ENCODE results near the gene SKI. TPM values are rescaled to one million over a fixed set of nuclear protein-coding genes. Genes with fewer than 3 reads are reported as not detected.

Gene SKI
- total RNA-seq, 1 donor from 2014 or later, result 53.8 TPM

DNA sequence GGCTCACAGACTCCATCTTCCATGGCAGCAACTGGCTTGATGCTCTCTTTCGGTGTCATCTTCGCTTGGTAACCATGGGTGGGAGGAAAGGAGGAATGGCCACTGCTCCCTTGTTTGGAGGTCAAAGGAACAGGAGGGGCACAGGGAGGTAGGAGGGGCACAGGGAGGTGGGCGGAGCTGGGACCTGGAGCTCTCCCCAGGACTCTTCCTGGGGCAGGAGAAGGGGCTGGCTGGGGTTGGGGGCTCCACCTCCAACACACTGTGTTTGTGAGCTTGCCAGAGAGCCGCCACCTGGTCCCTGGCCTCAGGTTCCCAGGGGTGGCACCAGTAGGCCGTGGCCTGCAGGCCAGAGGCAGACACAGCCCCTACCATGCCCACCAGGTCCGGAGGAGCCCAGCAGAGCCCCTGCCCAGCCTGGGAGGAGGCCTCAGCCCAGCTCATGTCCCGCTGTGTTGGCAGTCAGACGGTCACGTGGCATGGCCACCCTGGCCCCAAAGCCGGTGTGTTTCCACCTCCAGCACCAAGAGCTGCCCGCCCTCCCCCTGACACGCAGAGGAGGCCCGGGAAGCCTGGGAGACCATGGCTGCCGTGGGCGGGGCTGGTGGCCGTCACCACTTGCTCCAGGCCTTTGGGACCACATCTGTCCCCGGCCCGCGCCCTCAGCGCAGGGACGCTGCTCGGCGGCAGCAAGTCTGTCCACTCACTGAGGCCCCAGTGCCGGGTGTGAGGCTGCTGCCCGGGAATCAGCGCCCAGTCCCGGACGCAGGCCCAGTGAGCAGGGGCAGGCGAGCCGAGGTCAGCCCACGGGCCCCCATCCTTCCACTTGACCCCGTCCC, 89.3 kb downstream of the SKI start:
- intact Hi-C loops (cut with DNase I), result loop anchor here (1.0 kb wide), 1 partner anchor 89 kb away; the partner anchor contains the start of gene SKI
- Histone ChIP-seq H3K36me3 (no peaks in the 10 kb centered on the region), H3K4me3 (no peak overlapping the region), H3K4me1 (peaks cover 72% of the 10 kb centered on the region), H3K9me3 (no peaks in the 10 kb centered on the region), H3K27me3 (no peaks in the 10 kb centered on the region), H3K27ac (peak overlapping the region; percentile 16)
- TF ChIP-seq POLR2A (IDR thresholded peaks at IDR 0.05) (no peak), POLR2AphosphoS5 (IDR thresholded peaks at IDR 0.05; ENCODE audit: insufficient read depth in 1 of 2, low read depth in 1 of 2) (no peak)
- TF ChIP-seq, protein P1, sequence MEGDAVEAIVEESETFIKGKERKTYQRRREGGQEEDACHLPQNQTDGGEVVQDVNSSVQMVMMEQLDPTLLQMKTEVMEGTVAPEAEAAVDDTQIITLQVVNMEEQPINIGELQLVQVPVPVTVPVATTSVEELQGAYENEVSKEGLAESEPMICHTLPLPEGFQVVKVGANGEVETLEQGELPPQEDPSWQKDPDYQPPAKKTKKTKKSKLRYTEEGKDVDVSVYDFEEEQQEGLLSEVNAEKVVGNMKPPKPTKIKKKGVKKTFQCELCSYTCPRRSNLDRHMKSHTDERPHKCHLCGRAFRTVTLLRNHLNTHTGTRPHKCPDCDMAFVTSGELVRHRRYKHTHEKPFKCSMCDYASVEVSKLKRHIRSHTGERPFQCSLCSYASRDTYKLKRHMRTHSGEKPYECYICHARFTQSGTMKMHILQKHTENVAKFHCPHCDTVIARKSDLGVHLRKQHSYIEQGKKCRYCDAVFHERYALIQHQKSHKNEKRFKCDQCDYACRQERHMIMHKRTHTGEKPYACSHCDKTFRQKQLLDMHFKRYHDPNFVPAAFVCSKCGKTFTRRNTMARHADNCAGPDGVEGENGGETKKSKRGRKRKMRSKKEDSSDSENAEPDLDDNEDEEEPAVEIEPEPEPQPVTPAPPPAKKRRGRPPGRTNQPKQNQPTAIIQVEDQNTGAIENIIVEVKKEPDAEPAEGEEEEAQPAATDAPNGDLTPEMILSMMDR (IDR thresholded peaks at IDR 0.05), result no peak
- no peak for DNase-seq (ENCODE audit: extremely low spot score in 2 of 2)

DNA sequence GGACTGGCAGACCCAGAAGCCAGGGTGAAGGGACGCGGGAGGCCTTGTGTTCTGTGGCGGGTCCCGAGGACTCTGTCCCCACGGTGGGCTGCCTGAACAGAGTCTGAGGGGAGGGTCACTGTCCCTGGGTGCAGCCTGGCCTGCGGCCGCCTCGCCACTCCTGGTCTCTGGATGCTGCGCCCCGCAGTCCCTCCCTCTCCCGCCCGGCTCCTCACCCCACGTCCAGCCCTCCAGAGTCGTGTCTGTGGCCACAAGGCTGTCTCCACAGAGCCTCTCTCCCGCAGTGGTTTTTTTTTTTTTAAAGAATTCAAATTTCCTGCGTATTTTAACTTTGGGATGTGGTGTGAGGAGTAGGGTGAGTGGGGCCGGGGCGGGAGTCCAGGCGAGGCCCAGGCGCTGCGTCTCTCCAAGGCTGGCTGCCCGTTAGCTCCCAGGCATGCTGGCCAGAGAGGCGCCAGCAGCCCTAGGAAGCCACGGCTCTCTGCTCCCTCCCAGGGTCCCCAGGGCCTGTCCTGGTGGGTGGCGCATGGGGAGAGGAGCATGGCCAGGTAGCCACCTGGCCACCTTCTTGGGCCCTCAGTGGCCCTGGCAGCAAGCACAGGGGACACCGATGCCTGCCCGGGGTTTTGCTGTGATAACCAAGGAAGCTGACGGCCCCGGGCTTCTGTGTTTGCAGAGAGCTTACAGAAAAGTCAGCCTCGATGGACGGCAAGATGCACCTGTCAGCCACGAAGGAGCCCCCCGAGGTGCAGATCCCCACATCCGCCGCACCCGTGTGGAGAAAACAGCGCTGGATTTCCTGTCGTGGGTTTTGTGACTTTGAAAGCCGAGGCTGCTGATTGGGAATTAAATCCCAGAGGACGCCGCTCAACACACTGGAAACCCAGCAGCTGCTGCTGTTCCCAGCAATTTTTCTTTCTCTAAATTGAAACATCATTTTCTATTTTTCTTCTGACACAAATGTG, 90.5 kb downstream of the SKI start:
- TF ChIP-seq POLR2AphosphoS5 (IDR thresholded peaks at IDR 0.05; ENCODE audit: insufficient read depth in 1 of 2, low read depth in 1 of 2) (no peak), POLR2A (IDR thresholded peaks at IDR 0.05) (no peak)
- TF ChIP-seq, protein P1 (IDR thresholded peaks at IDR 0.05), result no peak
- Histone ChIP-seq H3K4me1 (peaks cover 67% of the 10 kb centered on the region), H3K4me3 (no peak overlapping the region), H3K27me3 (no peaks in the 10 kb centered on the region), H3K27ac (peak overlapping the region; percentile 16), H3K9me3 (no peaks in the 10 kb centered on the region), H3K36me3 (no peaks in the 10 kb centered on the region)
- DNase-seq (ENCODE audit: extremely low spot score in 2 of 2), result no peak
- intact Hi-C loops (cut with DNase I), result loop anchor here (1.0 kb wide), 1 partner anchor 90 kb away; the partner anchor contains the start of gene SKI

DNA sequence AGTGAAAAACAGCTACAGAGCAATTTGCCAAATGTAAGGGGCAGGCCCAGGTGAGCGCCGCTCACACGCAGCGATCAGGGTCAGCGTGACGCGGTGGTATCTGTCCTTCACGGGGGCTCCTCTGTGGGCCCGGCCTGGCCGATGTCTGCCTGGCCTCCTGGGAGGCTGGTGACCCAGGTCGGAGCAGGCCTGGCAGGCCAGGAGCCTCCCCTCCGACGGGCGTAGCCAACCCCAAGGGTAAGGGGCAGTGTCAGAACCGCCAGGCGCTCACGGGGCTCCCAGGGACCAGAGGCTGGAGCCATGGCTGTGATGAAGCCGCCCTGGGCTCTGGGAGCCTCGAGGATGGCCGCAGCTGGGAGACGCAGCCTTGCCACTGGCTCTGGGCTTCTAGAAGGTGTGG, 91.2 kb downstream of the SKI start:
- no peaks in the 10 kb centered on the region for H3K9me3 ChIP-seq
- peak overlapping the region; percentile 45 for H3K27ac ChIP-seq
- H3K4me1 ChIP-seq, result peaks cover 60% of the 10 kb centered on the region
- no peak overlapping the region for H3K4me3 ChIP-seq
- no peaks in the 10 kb centered on the region for H3K36me3 ChIP-seq
- TF ChIP-seq, protein P1 (IDR thresholded peaks at IDR 0.05), result no peak
- TF ChIP-seq POLR2A (IDR thresholded peaks at IDR 0.05), result no peak
- no peaks in the 10 kb centered on the region for H3K27me3 ChIP-seq
- intact Hi-C loops (cut with DNase I), result no loop called here
- no peak for DNase-seq (ENCODE audit: extremely low spot score in 2 of 2)

DNA sequence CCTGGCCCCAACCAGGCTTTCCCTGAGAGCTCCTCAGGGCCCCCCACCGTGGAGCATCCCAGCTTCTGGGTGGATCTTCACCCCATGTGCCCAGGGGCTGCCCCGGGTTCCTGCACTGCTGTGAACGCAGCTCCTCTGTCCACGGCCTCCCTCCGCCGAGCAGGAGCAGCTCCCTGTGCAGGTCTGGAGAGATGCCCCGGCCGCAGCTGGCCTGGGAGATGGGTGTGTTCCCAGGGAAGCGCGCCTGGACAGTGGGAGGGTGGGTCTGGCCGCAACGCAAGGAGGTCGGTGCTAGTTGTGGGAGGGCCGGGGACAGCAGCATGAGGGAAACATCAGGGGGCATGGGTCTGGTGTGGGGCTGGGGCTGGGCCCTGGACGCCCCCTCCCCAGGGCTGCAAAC, 91.9 kb downstream of the SKI start:
- H3K36me3 ChIP-seq, result no peaks in the 10 kb centered on the region
- intact Hi-C loops (cut with DNase I), result no loop called here
- DNase-seq (ENCODE audit: extremely low spot score in 2 of 2), result no peak
- H3K4me3 ChIP-seq, result no peak overlapping the region
- TF ChIP-seq POLR2A (IDR thresholded peaks at IDR 0.05) (no peak), POLR2AphosphoS5 (IDR thresholded peaks at IDR 0.05; ENCODE audit: insufficient read depth in 1 of 2, low read depth in 1 of 2) (no peak)
- TF ChIP-seq, protein P1 (IDR thresholded peaks at IDR 0.05), result no peak
- no peaks in the 10 kb centered on the region for H3K9me3 ChIP-seq
- peak overlapping the region; percentile 87 for H3K27ac ChIP-seq
- H3K27me3 ChIP-seq, result no peaks in the 10 kb centered on the region
- H3K4me1 ChIP-seq, result peaks cover 53% of the 10 kb centered on the region
